ENCODE data around the gene CPLANE1.

Gene CPLANE1

GRCh38 chr5:37121465-37121864 lies 127.7 kb downstream of the CPLANE1 start:
- no peak overlapping the region for H3K4me3 ChIP-seq (ENCODE audit: low read length)
- DNase-seq (ENCODE audit: low read depth) = no peak
- TF ChIP-seq CTCF (conservative IDR thresholded peaks at IDR 0.05; ENCODE audit: low read length) = no peak

- no peak for DNase-seq (ENCODE audit: low read depth)
- TF ChIP-seq CTCF (conservative IDR thresholded peaks at IDR 0.05; ENCODE audit: low read length) = no peak
- H3K4me3 ChIP-seq (ENCODE audit: low read length) = no peak overlapping the region
These were observed 128.1 kb downstream of the CPLANE1 start for GRCh38 chr5:37121027-37121426.

GRCh38 chr5:37120270-37120669 lies 128.9 kb downstream of the CPLANE1 start:
- no peak overlapping the region for H3K4me3 ChIP-seq (ENCODE audit: low read length)
- DNase-seq (ENCODE audit: low read depth) = no peak
- TF ChIP-seq CTCF (conservative IDR thresholded peaks at IDR 0.05; ENCODE audit: low read length) = no peak

GRCh38 chr5:37116359-37116758 lies 132.8 kb downstream of the CPLANE1 start:
- no peak for DNase-seq (ENCODE audit: low read depth)
- TF ChIP-seq CTCF (conservative IDR thresholded peaks at IDR 0.05; ENCODE audit: low read length) = no peak
- H3K4me3 ChIP-seq (ENCODE audit: low read length) = no peak overlapping the region

GRCh38 chr5:37112383-37112991 lies 136.7 kb downstream of the CPLANE1 start:
- no peak for DNase-seq (ENCODE audit: low read depth)
- H3K4me3 ChIP-seq (ENCODE audit: low read length) = no peak overlapping the region
- TF ChIP-seq CTCF (conservative IDR thresholded peaks at IDR 0.05; ENCODE audit: low read length) = no peak

- DNase-seq (ENCODE audit: low read depth) = no peak
- no peak overlapping the region for H3K4me3 ChIP-seq (ENCODE audit: low read length)
- no peak for TF ChIP-seq CTCF (conservative IDR thresholded peaks at IDR 0.05; ENCODE audit: low read length)
These were observed 137.5 kb downstream of the CPLANE1 start for GRCh38 chr5:37111426-37112382.

GRCh38 chr5:37110135-37110534 lies 139.0 kb downstream of the CPLANE1 start:
- DNase-seq (ENCODE audit: low read depth) = no peak
- no peak overlapping the region for H3K4me3 ChIP-seq (ENCODE audit: low read length)
- TF ChIP-seq CTCF (conservative IDR thresholded peaks at IDR 0.05; ENCODE audit: low read length) = no peak

All from AG10803 (cell line).